ENCODE data around the gene HOXC12.

DNA sequence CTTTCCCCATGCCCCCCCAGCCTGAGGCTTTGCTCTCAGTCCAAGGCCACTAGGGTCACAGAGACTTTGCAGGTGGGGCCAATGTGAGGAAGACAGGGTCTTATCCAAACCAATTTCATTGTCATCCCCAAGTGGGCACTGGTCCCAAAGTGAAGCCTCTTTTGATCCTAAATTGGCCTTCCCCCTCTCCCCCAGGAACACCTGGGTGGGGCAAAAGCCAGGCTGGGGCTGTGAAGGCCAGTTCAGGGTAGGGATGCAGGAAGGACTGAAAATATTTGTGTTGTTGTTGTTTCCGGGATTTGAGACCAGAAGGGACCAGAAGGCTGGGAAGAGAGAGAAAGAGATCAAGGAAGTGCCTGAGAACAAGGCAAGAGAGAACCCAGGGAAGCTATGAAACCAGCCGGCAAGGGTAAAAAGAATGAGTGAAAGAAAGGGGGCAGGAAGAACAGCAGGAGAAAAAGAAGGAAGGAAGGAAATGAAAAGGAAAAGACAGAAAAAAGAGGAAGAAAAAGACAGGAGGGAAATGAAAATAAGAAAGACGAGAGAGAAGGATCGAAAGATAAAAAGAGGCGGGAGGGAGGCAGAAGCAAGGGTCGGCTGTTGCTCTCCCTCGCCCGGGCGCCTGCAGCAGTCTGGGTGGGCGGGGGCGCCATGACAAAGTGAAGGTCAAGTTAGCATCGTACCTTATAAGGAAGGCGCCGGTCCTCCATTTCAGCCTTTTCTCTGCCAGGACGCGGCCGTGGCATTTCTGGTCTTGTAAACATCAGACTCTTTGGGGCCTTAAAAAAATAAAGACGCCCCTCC is 10.8 kb downstream of the HOXC12 start:
- TF ChIP-seq POLR2A (IDR thresholded peaks at IDR 0.05) (no peak), CTCF (IDR thresholded peaks at IDR 0.05) (no peak)
